PFSK-1 (cell line): ENCODE data around the gene CTIF.

Source experiments
- FOXP2 ChIP-seq: optimal IDR thresholded peaks from 2 replicates; pipeline ENCODE3; 2011; ENCODE audit warnings: borderline replicate concordance, control low read depth, inconsistent platforms; ENCODE audit not compliant: insufficient read depth; ENCODE audit errors: extremely low read length, extremely low read depth
- POLR2AphosphoS5 ChIP-seq: IDR thresholded peaks from 2 replicates; pipeline ENCODE4 v1.6.1; 2012; ENCODE audit warnings: low read depth, mild to moderate bottlenecking, control low read depth, low read length, moderate library complexity
- SIN3A ChIP-seq: IDR thresholded peaks from 2 replicates; pipeline ENCODE4 v1.6.1; 2012; ENCODE audit warnings: mild to moderate bottlenecking, low read length, moderate library complexity, borderline replicate concordance; ENCODE audit not compliant: insufficient read depth
- TAF1 ChIP-seq: IDR thresholded peaks from 2 replicates; pipeline ENCODE4 v1.6.1; 2012; ENCODE audit warnings: low read length, control low read depth, borderline replicate concordance; ENCODE audit not compliant: insufficient read depth
- TF ChIP-seq, protein P1 (sequence below), 2 experiments: IDR thresholded peaks; 2 replicates each; pipeline versions ENCODE4 v1.6.1 to v1.8.0; 2011 to 2012; ENCODE audit warnings: low read depth in 2 of 2, low read length in 2 of 2, control low read depth in 1 of 2, inconsistent platforms in 1 of 2, mild to moderate bottlenecking in 1 of 2, moderate library complexity in 1 of 2; ENCODE audit not compliant: insufficient read depth in 1 of 2

CTIF gene

GRCh38 chr18:48700446-48700845 lies 161.6 kb downstream of the CTIF start:
- TF ChIP-seq FOXP2, result no peak
- TF ChIP-seq SIN3A, result no peak
- no peak for TF ChIP-seq TAF1
- TF ChIP-seq POLR2AphosphoS5, result no peak
- TF ChIP-seq, protein P1, sequence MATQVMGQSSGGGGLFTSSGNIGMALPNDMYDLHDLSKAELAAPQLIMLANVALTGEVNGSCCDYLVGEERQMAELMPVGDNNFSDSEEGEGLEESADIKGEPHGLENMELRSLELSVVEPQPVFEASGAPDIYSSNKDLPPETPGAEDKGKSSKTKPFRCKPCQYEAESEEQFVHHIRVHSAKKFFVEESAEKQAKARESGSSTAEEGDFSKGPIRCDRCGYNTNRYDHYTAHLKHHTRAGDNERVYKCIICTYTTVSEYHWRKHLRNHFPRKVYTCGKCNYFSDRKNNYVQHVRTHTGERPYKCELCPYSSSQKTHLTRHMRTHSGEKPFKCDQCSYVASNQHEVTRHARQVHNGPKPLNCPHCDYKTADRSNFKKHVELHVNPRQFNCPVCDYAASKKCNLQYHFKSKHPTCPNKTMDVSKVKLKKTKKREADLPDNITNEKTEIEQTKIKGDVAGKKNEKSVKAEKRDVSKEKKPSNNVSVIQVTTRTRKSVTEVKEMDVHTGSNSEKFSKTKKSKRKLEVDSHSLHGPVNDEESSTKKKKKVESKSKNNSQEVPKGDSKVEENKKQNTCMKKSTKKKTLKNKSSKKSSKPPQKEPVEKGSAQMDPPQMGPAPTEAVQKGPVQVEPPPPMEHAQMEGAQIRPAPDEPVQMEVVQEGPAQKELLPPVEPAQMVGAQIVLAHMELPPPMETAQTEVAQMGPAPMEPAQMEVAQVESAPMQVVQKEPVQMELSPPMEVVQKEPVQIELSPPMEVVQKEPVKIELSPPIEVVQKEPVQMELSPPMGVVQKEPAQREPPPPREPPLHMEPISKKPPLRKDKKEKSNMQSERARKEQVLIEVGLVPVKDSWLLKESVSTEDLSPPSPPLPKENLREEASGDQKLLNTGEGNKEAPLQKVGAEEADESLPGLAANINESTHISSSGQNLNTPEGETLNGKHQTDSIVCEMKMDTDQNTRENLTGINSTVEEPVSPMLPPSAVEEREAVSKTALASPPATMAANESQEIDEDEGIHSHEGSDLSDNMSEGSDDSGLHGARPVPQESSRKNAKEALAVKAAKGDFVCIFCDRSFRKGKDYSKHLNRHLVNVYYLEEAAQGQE (IDR thresholded peaks at IDR 0.05; ENCODE audit: insufficient read depth in 1 of 2, low read depth in 2 of 2, low read length in 2 of 2), result no peak

- TF ChIP-seq FOXP2 (no peak), SIN3A (no peak), POLR2AphosphoS5 (no peak), TAF1 (no peak)
- TF ChIP-seq, protein P1 (IDR thresholded peaks at IDR 0.05; ENCODE audit: insufficient read depth in 1 of 2, low read depth in 2 of 2, low read length in 2 of 2), result no peak
Observed at GRCh38 chr18:48702346-48703027, 163.7 kb downstream of the CTIF start.

DNA sequence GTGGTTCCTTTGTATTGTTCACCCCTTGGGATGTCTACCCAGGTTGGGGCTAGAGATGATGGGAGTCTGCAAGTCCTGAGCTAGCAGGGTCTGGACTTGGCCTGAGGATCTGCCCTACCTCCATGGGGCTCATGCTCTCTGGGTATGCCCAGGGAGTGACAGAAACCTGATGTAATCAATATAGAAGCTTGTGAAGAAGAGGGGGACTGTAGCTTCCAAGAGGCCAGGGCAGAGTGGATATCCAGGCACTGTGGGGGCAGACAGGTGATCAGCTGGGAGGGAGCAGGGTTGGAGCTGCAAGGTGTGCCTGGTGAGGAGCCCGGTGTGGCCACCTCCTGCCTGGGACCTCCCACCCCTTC lies 164.2 kb downstream of the CTIF start:
- TF ChIP-seq FOXP2 (no peak), SIN3A (no peak), TAF1 (no peak), POLR2AphosphoS5 (no peak)
- TF ChIP-seq, protein P1 (IDR thresholded peaks at IDR 0.05; ENCODE audit: insufficient read depth in 1 of 2, low read depth in 2 of 2, low read length in 2 of 2), result no peak

GRCh38 chr18:48703418-48703817 lies 164.6 kb downstream of the CTIF start:
- TF ChIP-seq TAF1, result no peak

DNA sequence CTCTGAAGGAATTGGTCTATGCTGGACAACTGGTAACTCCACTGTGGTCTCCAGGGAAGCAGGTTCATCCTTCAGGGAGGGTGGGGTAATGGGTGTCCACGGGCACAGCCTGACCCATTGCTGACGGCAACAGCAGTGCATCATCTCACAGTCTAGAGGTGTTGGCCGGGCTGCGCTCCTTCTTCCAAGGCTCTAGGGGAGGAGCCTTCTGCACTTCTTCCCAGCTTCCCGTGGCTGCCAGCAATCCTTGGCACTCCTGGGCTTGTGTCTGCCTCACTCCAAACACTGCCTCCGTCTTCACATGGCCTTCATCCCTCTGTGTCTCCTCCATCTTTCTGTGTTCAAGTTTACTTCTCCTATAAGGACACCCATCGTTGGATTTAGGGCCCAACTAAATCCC lies 166.2 kb downstream of the CTIF start:
- no peak for TF ChIP-seq FOXP2
- TF ChIP-seq, protein P1 (IDR thresholded peaks at IDR 0.05; ENCODE audit: insufficient read depth in 1 of 2, low read depth in 2 of 2, low read length in 2 of 2), result no peak
- TF ChIP-seq POLR2AphosphoS5, result no peak
- no peak for TF ChIP-seq TAF1
- no peak for TF ChIP-seq SIN3A
